Activated CD4-positive, alpha-beta memory T cell treated with anti-CD3 and anti-CD28 coated beads for 36 hours (primary cell): ENCODE data around the gene TBK1. TPM values are rescaled to one million over a fixed set of nuclear protein-coding genes. Genes with fewer than 3 reads are reported as not detected.

Experiments used
- CTCF ChIA-PET: fragments of 350-600 bp; sonication (Branson Sonifier 250); formaldehyde crosslinking; loops from one replicate; lab custom pipeline; 2021; ENCODE audit warnings: antibody characterized with exemption, inconsistent platforms; lab: Charles Lee
- POLR2A ChIA-PET: fragments of 350-600 bp; sonication (Branson Sonifier 250); formaldehyde crosslinking; loops from one replicate; lab custom pipeline; 2021; ENCODE audit warnings: antibody characterized with exemption; lab: Charles Lee
- DNase-seq: peaks from one replicate; pipeline ENCODE4 v3.0.0-alpha.2; 2020
- H3K27ac Mint-ChIP-seq: one replicate; pipeline ENCODE4 v1.8.0; 2021; ENCODE audit warnings: mixed read lengths
- H3K27me3 Mint-ChIP-seq: one replicate; pipeline ENCODE4 v1.8.0; 2021; ENCODE audit warnings: mixed read lengths
- H3K36me3 Mint-ChIP-seq: one replicate; pipeline ENCODE4 v1.8.0; 2021; ENCODE audit warnings: mixed read lengths
- H3K4me1 Mint-ChIP-seq: one replicate; pipeline ENCODE4 v1.8.0; 2021; ENCODE audit warnings: low read depth, mixed read lengths
- H3K4me3 Mint-ChIP-seq: one replicate; pipeline ENCODE4 v1.8.0; 2021; ENCODE audit warnings: mild to moderate bottlenecking, mixed read lengths
- H3K9me3 Mint-ChIP-seq: one replicate; pipeline ENCODE4 v1.8.0; 2021; ENCODE audit warnings: mixed read lengths
- intact Hi-C: fragments of 100-400 bp; cut with micrococcal nuclease; formaldehyde crosslinking; loops from one replicate; pipeline ENCODE4 v1.15.1; 2023
- total RNA-seq, 2 experiments: library from RNA; stranded (reverse); gene quantifications; one replicate each; pipeline ENCODE4 v1.2.3, GENCODE V29; 2021

TBK1 gene
- total RNA-seq, 2 experiments from 2014 or later, result 21.7 to 23.4 TPM

DNA sequence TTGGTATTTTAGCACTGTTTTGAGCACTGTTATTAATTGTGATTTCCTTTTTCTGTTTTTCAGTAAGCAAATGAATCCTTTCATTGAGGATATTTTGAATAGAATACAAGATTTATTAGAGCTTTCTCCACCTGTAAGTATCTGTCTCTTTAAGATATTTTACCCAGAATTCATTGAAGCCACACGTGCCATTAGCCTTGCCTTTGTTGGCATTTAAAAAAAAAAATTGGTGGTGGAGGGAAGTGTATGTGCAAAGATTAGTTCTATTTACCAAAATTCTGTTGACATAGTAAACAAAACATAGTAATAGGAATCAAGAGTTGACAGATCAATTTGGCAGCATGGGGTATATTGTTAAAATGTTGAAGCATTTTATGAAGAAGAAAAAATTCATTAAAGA is 23.9 kb upstream of the TBK1 start:
- Mint-ChIP-seq H3K27ac (no peak overlapping the region), H3K9me3 (no peaks in the 10 kb centered on the region), H3K36me3 (peaks cover 77% of the 10 kb centered on the region), H3K4me3 (no peak overlapping the region), H3K4me1 (no peaks in the 10 kb centered on the region), H3K27me3 (no peaks in the 10 kb centered on the region)
- intact Hi-C loops, result no loop called here
- CTCF ChIA-PET, result no interaction called here
- DNase-seq, result no peak
- POLR2A ChIA-PET, result interaction anchor here (0.9 kb wide), 1 partner anchor 728 kb away, joined by 3 read pairs; no protein-coding TSS in a partner anchor

DNA sequence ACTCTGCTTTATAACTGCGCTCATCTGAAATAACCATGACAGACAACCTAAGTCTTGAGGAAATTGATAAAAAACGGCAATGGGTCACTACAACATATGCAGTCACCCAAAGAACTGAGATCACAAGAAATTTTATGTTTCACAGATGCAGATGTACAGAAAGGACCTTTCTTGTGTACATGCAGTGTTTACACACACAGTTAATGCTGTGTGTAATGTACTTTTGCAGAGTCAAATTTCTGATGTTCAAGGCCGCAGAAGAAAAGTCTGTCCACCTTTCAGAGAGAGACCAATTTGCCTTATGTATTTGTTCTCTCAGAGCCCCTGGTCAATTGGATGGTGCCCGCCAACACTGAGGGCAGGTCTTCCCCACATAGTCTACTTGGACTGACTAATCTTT is 23.0 kb upstream of the TBK1 start:
- H3K4me3 Mint-ChIP-seq, result no peak overlapping the region
- CTCF ChIA-PET, result interaction anchor here (0.5 to 1.0 kb wide), 2 partner anchors 21 to 279 kb away, joined by 3 read pairs; no protein-coding TSS in a partner anchor
- intact Hi-C loops, result no loop called here

GRCh38 chr12:64430886-64431285 is 21.0 kb upstream of the TBK1 start:
- intact Hi-C loops, result no loop called here
- H3K4me3 Mint-ChIP-seq, result no peak overlapping the region
- no peaks in the 10 kb centered on the region for H3K9me3 Mint-ChIP-seq
- H3K27ac Mint-ChIP-seq, result no peak overlapping the region
- POLR2A ChIA-PET, result interaction anchor here (1.1 kb wide), 1 partner anchor 14 kb away, joined by 3 read pairs; no protein-coding TSS in a partner anchor
- no peak for DNase-seq
- CTCF ChIA-PET, result interaction anchor here (0.6 to 0.9 kb wide), 2 partner anchors 10 to 21 kb away, joined by 3 read pairs; no protein-coding TSS in a partner anchor
- H3K27me3 Mint-ChIP-seq, result no peaks in the 10 kb centered on the region
- no peaks in the 10 kb centered on the region for H3K4me1 Mint-ChIP-seq
- H3K36me3 Mint-ChIP-seq, result peaks cover 73% of the 10 kb centered on the region

More for the DNA sequence above, 23.0 kb upstream of the TBK1 start:
- H3K27ac Mint-ChIP-seq, result no peak overlapping the region
- peaks cover 76% of the 10 kb centered on the region for H3K36me3 Mint-ChIP-seq
- H3K4me1 Mint-ChIP-seq, result no peaks in the 10 kb centered on the region
- no peaks in the 10 kb centered on the region for H3K9me3 Mint-ChIP-seq
- POLR2A ChIA-PET, result no interaction called here
- no peak for DNase-seq
- H3K27me3 Mint-ChIP-seq, result no peaks in the 10 kb centered on the region

GRCh38 chr12:64431791-64432190 is 20.1 kb upstream of the TBK1 start:
- H3K36me3 Mint-ChIP-seq, result peaks cover 70% of the 10 kb centered on the region
- DNase-seq, result no peak
- ChIA-PET POLR2A (interaction anchor here (1.1 kb wide), 1 partner anchor 13 kb away, joined by 3 read pairs; no protein-coding TSS in a partner anchor), CTCF (no interaction called here)
- intact Hi-C loops, result no loop called here
- H3K27me3 Mint-ChIP-seq, result no peaks in the 10 kb centered on the region
- H3K27ac Mint-ChIP-seq, result no peak overlapping the region
- H3K4me3 Mint-ChIP-seq, result no peak overlapping the region
- no peaks in the 10 kb centered on the region for H3K4me1 Mint-ChIP-seq
- no peaks in the 10 kb centered on the region for H3K9me3 Mint-ChIP-seq

GRCh38 chr12:64433915-64434314 is 18.0 kb upstream of the TBK1 start:
- DNase-seq, result no peak
- ChIA-PET CTCF (no interaction called here), POLR2A (no interaction called here)
- Mint-ChIP-seq H3K4me1 (no peaks in the 10 kb centered on the region), H3K27ac (no peak overlapping the region), H3K4me3 (no peak overlapping the region), H3K9me3 (no peaks in the 10 kb centered on the region), H3K27me3 (no peaks in the 10 kb centered on the region), H3K36me3 (peaks cover 68% of the 10 kb centered on the region)
- intact Hi-C loops, result no loop called here

DNA sequence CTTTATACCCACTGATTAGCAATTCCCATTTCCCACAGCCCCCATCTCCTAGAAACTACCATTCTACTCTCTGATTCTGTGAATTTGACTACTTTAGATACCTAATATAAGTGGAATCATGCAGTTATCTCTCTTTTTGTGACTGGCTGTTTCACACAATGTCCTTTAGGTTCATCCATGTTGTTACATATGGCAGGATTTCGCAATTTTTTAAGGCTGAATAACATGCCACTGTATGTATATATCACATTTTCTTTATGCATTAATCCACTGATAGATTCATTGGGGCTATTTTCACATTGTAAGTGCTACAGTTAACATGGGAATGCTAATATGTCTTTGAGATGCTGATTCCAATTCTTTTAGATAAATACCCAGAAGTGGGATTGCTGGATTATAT is 11.8 kb upstream of the TBK1 start:
- Mint-ChIP-seq H3K27ac (no peak overlapping the region), H3K4me3 (no peak overlapping the region), H3K36me3 (peaks cover 50% of the 10 kb centered on the region), H3K4me1 (peaks cover 9% of the 10 kb centered on the region), H3K27me3 (no peaks in the 10 kb centered on the region), H3K9me3 (no peaks in the 10 kb centered on the region)
- ChIA-PET CTCF (no interaction called here), POLR2A (no interaction called here)
- DNase-seq, result no peak
- intact Hi-C loops, result no loop called here

- Mint-ChIP-seq H3K4me3 (no peak overlapping the region), H3K27ac (peak overlapping the region; percentile 9), H3K9me3 (no peaks in the 10 kb centered on the region), H3K27me3 (no peaks in the 10 kb centered on the region), H3K36me3 (peaks cover 41% of the 10 kb centered on the region), H3K4me1 (peaks cover 31% of the 10 kb centered on the region)
- CTCF ChIA-PET, result no interaction called here
- intact Hi-C loops, result no loop called here
- POLR2A ChIA-PET, result interaction anchor here (0.6 kb wide), 2 partner anchors 20 to 224 kb away, joined by 3 to 6 read pairs; no protein-coding TSS in a partner anchor
- no peak for DNase-seq
Measured at GRCh38 chr12:64445490-64445889, 6.4 kb upstream of the TBK1 start.

GRCh38 chr12:64446295-64446694 is 5.6 kb upstream of the TBK1 start:
- H3K4me3 Mint-ChIP-seq, result no peak overlapping the region
- H3K9me3 Mint-ChIP-seq, result no peaks in the 10 kb centered on the region
- intact Hi-C loops, result loop anchor here (1.0 kb wide), 1 partner anchor 45 kb away; no protein-coding TSS in a partner anchor
- no peak for DNase-seq
- H3K27ac Mint-ChIP-seq, result peak overlapping the region; percentile 9
- H3K36me3 Mint-ChIP-seq, result peaks cover 37% of the 10 kb centered on the region
- ChIA-PET CTCF (no interaction called here), POLR2A (no interaction called here)
- H3K27me3 Mint-ChIP-seq, result no peaks in the 10 kb centered on the region
- H3K4me1 Mint-ChIP-seq, result peaks cover 39% of the 10 kb centered on the region

DNA sequence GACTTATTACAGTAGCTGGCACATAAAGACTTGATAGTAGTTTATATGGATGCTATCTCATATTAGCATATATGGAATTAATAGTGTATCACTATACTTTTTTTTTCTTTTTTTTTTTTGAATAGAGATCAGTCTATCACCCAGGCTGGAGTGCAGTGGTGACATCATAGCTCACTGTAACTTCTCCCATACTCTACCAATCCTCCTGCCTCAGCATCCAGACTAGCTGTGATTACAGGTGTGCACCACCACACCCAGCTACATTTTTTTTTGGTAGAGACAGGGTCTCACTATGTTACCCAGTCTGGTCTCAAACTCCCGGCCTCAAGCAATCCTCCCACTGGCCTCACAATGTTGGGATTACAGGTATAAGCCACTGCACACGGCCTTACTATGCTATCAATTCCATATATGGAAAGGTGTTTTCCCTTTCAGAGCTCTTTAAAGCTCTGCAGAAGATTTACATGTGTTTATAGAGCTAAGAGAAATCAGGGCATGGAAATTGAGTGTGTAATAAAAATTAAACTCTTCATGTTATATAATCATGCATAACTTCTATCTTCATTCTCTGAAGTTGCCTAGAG is 1.8 kb upstream of the TBK1 start:
- DNase-seq, result no peak
- ChIA-PET CTCF (interaction anchor here (0.8 to 1.0 kb wide), 3 partner anchors 21 to 248 kb away, joined by 3 read pairs; no protein-coding TSS in a partner anchor), POLR2A (interaction anchor here (0.5 to 1.4 kb wide), 4 partner anchors 9 to 43 kb away, joined by 3 to 4 read pairs (median 3); no protein-coding TSS in a partner anchor)
- H3K4me1 Mint-ChIP-seq, result peaks cover 47% of the 10 kb centered on the region
- peaks cover 25% of the 10 kb centered on the region for H3K36me3 Mint-ChIP-seq
- H3K4me3 Mint-ChIP-seq, result peak overlapping the region; percentile 20
- H3K27me3 Mint-ChIP-seq, result no peaks in the 10 kb centered on the region
- intact Hi-C loops, result no loop called here
- peak overlapping the region; percentile 52 for H3K27ac Mint-ChIP-seq
- no peaks in the 10 kb centered on the region for H3K9me3 Mint-ChIP-seq

DNA sequence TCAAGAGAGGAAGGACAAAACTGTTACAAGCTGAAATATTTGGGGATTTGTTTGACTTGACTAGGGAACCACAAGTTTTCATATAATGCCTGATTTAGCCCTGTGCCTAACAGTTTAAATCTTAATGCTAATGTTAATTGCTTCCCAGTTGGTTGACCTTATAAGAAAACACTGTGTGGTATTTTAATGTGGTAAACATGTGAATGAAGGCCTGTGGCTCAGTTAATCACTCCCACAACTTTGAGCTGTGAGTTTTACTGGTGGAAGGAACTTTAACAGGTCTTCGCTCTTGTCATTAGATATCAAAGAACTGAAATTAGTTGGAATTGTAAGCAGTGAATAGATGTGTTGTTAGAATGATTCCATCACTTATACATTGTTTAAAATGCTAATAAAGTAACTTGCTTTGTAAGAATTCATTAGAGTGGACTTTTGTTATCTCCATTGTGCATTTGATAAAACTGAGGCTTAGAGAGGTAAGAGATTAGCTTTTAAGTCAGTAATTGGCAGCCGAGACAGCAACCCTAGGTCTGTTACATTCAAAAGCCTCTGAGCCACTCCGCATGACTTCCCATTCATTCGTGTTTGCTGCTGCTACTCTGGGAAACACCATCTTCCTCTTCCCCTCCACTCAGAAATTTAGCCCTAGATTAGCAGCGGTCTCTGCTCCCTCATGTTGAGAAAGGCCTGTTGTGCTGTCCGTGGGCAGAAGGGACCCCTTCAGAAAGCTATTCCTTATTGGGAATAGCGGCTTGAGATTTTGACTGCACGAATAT is 1.0 kb upstream of the TBK1 start:
- H3K9me3 Mint-ChIP-seq, result no peaks in the 10 kb centered on the region
- H3K27ac Mint-ChIP-seq, result peak overlapping the region; percentile 91
- ChIA-PET CTCF (interaction anchor here (0.8 to 1.0 kb wide), 3 partner anchors 22 to 247 kb away, joined by 3 read pairs; no protein-coding TSS in a partner anchor), POLR2A (interaction anchor here (0.5 to 1.4 kb wide), 4 partner anchors 9 to 43 kb away, joined by 3 to 4 read pairs (median 3); no protein-coding TSS in a partner anchor)
- peak overlapping the region; percentile 88 for H3K4me3 Mint-ChIP-seq
- H3K4me1 Mint-ChIP-seq, result peaks cover 47% of the 10 kb centered on the region
- peaks cover 21% of the 10 kb centered on the region for H3K36me3 Mint-ChIP-seq
- intact Hi-C loops, result loop anchor here (1.0 kb wide), 1 partner anchor 8 kb away; no protein-coding TSS in a partner anchor
- no peaks in the 10 kb centered on the region for H3K27me3 Mint-ChIP-seq
- no peak for DNase-seq

- no peaks in the 10 kb centered on the region for H3K27me3 Mint-ChIP-seq
- H3K4me3 Mint-ChIP-seq, result peak overlapping the region; percentile 96
- ChIA-PET CTCF (no interaction called here), POLR2A (no interaction called here)
- H3K9me3 Mint-ChIP-seq, result no peaks in the 10 kb centered on the region
- intact Hi-C loops, result loop anchor here (1.0 to 2.0 kb wide), 6 partner anchors 38 to 306 kb away; partner anchors contain the start of genes GNS, KICS2 and XPOT
- no peak for DNase-seq
- peaks cover 51% of the 10 kb centered on the region for H3K4me1 Mint-ChIP-seq
- peaks cover 16% of the 10 kb centered on the region for H3K36me3 Mint-ChIP-seq
- peak overlapping the region; percentile 95 for H3K27ac Mint-ChIP-seq
Measured at GRCh38 chr12:64452559-64453329, 824 bp downstream of the TBK1 start.
